Stimulated activated CD8-positive, alpha-beta memory T cell treated with anti-CD3 and anti-CD28 coated beads, Interleukin-7, amount 100 ng/mL, for 48 hours (primary cell): ENCODE data around the gene MAML3.

Source experiments
- DNase-seq, 2 donors: peaks; one replicate each; pipeline ENCODE4 v3.0.0-alpha.2; 2020; ENCODE audit warnings: low read depth in 1 of 2; ENCODE audit errors: extremely low read depth in 1 of 2

MAML3 gene

GRCh38 chr4:139880841-139881240 lies 273.1 kb downstream of the MAML3 start:
- DNase-seq, result no peak

DNA sequence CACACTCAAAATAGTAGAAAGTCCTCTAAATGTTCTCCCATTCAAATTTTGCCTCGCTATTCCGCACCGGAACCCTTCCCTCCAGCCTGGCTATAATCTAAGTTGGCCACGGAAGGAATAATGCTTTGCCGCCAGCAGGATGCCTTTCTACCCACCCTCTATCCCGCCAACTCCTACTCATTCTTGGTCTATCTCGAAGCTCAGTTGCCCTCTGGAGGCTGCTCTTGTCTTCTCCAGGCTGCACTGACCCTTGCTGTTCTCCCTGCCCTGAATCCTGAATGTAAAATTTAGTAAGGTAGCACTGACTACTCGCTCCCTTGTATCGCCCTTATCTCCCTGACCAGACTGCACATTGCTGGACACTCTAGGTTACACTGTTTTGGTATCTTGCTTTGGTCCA lies 275.9 kb downstream of the MAML3 start:
- DNase-seq, result no peak

DNA sequence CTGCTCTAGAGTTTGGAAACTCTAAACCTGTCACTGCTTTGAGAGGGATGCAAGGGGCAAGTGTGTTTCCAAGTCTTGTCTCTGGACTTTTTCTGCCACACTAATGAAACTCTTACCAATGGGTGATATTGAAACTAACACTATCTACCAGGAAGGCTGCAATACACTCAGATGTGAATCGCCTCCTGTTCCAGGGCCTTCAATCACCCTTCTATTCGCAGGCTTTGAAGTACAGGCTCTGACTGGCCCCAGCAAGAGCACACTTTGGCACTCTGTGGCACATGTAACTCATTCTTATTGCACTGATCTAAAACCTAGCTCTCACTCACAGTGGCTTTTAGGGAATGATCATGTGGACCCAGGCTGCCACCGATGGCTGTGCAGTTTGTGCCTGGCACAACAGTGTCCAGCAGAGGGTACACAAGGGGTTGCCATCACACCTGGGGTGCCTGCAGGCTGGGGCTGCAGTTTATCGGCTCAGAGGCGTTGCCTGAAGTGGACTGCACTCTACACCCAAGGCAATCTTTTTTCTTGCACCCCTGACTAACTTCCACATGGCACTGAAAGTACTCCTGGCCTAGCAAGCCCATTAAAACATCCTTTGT lies 277.5 kb downstream of the MAML3 start:
- no peak for DNase-seq

GRCh38 chr4:139875411-139875825 lies 278.6 kb downstream of the MAML3 start:
- no peak for DNase-seq

DNA sequence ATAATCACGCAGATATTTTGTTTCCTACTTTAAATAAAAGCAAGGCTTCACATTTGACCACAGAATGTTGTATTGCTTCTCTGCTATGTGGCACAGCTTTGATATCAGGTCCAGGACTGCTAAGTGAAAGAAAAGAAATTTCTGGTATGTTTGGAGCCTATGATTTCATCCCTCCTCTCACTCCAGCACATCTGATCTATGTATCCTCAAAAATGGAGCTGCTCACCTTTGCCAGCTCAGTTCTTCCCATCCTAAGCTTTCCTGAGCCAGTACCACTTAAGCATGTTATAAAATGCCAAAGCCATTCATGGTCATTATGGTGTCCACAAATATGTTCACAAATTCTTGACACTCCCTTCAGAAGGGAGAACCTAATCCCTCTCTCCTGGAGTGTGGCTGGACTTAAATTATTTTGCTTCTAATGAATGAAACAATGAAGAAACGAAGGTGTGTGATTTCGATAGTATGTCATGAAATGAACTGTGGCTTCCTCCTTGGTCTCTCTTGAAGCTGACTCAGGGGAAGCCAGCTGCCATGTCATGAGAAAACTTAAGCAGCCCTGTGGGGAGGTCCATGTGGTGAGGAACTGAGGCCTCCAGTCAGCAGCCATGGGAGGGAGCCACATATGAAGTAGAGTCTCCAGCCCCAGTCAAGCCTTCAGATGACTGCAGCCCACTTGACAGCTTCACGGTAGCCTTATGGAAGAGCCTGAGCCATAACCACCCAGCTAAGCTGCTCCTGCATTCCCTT lies 280.7 kb downstream of the MAML3 start:
- no peak for DNase-seq

GRCh38 chr4:139872274-139872673 lies 281.7 kb downstream of the MAML3 start:
- DNase-seq, result no peak

- DNase-seq, result no peak
Observed at GRCh38 chr4:139869810-139870209, 284.2 kb downstream of the MAML3 start.

- no peak for DNase-seq
Observed at GRCh38 chr4:139866276-139866962, 287.6 kb downstream of the MAML3 start.

GRCh38 chr4:139865537-139865936 lies 288.4 kb downstream of the MAML3 start:
- DNase-seq, result no peak

DNA sequence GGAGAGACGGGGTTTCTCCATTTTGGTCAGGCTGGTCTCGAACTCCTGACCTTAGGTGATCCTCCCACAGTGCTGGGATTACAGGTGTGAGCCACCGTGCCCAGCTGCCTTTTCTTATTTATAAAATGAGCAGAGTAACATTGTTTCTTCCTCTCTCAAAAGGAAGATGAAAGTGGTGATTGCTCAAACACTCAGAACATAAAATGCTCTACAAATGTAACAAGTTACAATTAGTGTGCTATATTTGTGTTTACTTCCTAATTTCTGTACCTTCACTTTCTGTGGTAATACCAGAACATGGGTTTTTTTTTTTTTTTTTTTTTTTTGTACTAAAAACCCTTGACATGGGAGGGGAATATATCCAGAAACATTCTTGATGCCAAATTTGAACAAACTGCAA lies 290.5 kb downstream of the MAML3 start:
- DNase-seq, result no peak

- DNase-seq, result no peak
Observed at GRCh38 chr4:139861471-139861870, 292.5 kb downstream of the MAML3 start.

DNA sequence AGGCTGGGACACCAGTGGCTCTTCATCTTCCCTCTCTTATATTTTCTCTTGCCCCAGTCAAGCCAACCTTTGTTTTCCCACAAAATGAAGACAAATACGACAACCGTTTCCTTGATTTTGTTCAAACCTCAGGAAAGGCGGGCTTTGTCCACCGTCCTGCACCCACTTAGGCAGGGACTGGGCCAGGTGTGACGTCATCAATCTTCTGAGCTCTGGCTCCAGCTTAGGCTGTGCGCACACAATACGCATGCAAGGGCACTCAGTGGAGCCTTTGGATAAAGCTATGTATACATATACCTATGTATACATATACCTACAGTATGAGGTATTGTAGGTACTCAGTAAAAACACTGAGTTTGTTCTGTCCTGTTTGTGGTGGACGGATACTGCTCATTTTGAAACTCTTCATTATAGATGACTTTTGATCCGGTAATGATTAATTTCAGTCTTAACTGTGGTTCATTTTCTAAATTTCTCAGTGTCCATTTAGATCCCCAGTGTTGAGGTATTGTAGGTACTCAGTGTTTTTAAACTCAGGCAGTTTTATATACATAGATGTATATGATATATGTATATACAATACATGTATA lies 293.5 kb downstream of the MAML3 start:
- DNase-seq, result no peak

GRCh38 chr4:139859876-139860275 lies 294.1 kb downstream of the MAML3 start:
- no peak for DNase-seq

DNA sequence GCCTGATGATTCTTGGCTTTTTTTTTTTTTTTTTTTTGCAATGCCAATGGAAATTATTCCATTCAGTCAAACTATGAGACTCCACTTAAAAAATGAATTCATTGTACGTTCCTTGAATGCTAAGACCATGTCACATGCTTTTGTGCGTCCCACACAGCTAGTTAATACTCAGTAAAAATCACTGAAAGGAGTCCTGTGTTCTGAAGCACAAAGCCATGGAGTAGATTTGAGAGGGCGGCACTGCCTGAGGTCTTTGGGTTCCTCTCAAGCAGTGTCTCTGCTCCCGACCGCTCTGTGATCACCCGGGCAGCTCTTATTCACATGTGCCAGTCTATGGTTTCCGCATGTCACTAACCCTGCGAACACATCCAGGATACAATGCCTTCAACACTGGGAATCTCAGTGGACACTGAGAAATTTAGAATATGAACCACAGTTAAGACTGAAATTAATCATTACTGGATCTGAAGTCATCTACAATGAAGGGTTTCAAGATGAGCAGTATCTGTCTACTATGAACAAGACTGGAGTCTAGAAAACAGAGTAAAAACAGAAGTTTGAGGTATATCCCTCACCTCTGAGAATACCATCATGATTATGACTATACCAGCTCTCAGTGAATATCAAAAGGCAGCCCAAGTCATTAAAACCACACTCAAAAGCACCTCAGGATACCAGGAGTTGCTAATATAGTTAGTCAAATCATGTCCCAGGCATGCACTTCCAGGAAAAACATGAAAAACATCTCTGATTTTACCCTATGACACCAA lies 295.4 kb downstream of the MAML3 start:
- DNase-seq, result no peak

- DNase-seq, result no peak
Observed at GRCh38 chr4:139857977-139858376, 296.0 kb downstream of the MAML3 start.

- DNase-seq, result no peak
Observed at GRCh38 chr4:139857021-139857420, 297.0 kb downstream of the MAML3 start.

GRCh38 chr4:139854668-139855403 lies 299.1 kb downstream of the MAML3 start:
- no peak for DNase-seq

DNA sequence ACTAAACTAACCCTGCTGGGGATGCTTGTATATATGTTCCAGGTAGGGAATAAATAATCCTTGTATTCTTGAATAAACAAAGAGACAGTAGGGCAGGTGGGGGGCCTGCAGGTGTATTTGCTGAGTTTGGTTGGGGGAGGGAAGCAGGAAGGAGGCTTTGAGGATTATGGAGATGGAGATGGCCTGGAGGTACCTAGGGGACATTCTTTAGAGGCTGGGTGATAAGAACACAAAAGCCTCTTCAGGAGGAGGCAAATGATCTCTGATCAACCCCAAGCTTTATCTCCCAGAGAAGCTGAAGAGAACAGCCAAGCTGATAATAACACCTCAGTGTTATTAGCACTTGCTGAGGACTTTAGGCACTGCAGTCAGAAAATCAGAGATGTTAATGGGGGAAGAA lies 300.7 kb downstream of the MAML3 start:
- DNase-seq, result no peak

DNA sequence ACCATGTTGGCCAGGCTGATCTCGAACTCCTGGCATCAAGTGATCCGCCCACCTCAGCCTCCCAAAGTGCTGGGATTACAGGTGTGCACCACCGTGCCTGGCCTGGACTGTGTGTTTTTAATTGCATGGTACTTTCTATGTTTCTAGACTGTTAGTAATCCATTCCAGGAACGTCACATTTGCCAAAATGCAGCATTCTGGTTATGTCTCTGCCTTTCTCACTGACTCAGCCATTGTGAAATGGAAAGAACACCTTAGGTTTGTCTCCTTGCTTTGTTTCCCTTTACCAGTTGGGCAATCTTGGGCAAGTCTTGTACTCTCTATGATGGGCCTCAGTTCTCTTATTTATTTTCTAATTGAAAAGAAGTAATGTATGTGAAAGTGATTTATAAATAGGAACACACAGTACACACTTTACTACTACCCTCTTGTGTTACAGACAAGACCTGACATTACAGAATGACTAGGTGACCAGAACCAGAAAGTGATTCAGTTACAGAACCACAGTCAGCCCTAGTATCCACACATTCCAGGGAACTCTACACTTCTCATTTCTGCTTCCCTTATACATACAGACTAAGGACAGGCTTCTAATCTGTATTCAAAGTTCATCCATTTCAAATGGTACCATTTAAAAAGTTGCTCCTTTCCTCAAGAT lies 301.2 kb downstream of the MAML3 start:
- no peak for DNase-seq

DNA sequence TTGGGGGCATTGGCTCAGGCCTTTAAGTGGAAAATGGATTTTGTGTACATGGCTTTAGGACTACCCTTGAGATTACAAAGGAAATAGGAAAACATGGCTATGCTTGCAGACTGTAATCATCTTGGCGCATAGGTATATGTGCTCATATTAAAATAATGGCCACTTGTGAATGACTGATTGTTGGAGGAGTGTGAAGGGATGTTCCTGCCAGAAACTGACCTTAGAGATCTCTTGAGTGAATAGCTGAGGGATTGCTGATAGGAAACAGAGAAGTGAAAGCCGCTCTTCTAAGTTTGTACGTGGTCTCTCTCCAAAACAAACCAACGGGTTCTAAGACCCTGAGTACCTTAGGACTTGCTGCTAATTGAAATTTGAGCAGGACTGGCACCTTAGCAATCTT lies 302.3 kb downstream of the MAML3 start:
- no peak for DNase-seq
